ENCODE data around the gene OPA3.

DNA sequence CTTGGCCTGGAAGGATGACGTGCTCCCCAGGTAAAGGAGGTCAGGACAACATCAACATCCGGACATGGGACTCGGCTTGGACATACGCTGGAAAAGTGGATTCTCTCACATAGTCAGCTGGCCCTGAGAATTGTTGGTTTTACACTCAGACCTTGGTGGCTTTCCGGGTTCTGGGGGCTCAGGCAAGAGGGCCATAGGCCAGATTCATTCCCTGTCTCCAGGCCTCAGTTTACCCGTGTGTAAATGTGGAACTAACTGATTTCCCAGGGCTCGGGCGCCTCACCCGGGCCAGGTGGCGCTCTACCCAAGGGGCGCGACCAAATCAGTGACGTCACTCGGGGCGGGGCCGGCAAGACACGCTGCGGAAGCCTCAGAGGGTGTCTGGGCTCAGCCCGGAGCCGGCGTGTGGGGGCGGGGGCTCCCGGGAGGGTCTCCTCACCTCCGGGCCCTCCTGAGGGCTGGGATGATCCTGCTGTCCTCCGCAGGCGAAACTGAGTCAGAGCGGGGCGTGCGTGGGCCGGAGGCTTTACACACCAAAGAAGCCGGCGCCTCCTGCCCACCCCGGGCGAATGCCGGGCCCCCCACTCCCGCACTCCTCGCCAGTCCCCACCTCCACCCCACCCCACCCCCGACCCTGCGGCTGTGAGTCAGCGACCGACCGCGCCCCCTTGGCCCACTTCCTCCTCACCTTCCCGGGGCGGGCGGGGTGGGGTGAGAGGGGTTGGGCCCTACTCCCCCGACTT is 78.2 kb downstream of the OPA3 start:
- TF ChIP-seq, protein P1, sequence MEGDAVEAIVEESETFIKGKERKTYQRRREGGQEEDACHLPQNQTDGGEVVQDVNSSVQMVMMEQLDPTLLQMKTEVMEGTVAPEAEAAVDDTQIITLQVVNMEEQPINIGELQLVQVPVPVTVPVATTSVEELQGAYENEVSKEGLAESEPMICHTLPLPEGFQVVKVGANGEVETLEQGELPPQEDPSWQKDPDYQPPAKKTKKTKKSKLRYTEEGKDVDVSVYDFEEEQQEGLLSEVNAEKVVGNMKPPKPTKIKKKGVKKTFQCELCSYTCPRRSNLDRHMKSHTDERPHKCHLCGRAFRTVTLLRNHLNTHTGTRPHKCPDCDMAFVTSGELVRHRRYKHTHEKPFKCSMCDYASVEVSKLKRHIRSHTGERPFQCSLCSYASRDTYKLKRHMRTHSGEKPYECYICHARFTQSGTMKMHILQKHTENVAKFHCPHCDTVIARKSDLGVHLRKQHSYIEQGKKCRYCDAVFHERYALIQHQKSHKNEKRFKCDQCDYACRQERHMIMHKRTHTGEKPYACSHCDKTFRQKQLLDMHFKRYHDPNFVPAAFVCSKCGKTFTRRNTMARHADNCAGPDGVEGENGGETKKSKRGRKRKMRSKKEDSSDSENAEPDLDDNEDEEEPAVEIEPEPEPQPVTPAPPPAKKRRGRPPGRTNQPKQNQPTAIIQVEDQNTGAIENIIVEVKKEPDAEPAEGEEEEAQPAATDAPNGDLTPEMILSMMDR (IDR thresholded peaks at IDR 0.05), result peak in 11 of 12 donors; percentile 17 to 75 (median 50)
- TF ChIP-seq POLR2A (IDR thresholded peaks at IDR 0.05), result peak; percentile 65 to 78

All from heart left ventricle (tissue), 13 donors.